H1 (cell line): Measurements from ENCODE around the gene MFRP. TPM values are rescaled to one million over a fixed set of nuclear protein-coding genes. Genes with fewer than 3 reads are reported as not detected.

Source experiments
- ASH2L ChIP-seq: fragments of 200-600, 300-600 bp; sonication (generic); IDR thresholded peaks from one replicate; pipeline ENCODE4 v1.7.1; 2017; ENCODE audit warnings: low read length
- ATF2 ChIP-seq: IDR thresholded peaks from 2 replicates; pipeline ENCODE4 v1.6.1; 2012; ENCODE audit warnings: low read length, inconsistent platforms
- ATF3 ChIP-seq: IDR thresholded peaks from 2 replicates; pipeline ENCODE4 v1.6.1; 2011; ENCODE audit warnings: low read depth, mild to moderate bottlenecking, low read length; ENCODE audit not compliant: insufficient read depth
- CHD1 ChIP-seq: IDR thresholded peaks from 2 replicates; pipeline ENCODE4 v1.6.1; 2012; ENCODE audit warnings: low read depth, low read length, improper control_type of control experiment
- CREB1 ChIP-seq: IDR thresholded peaks from 2 replicates; pipeline ENCODE4 v1.6.1; 2012; ENCODE audit warnings: inconsistent platforms
- EP300 ChIP-seq, 2 experiments: IDR thresholded peaks; 1 replicate in 1 of 2; 2 replicates in 1 of 2; pipeline ENCODE4 v1.6.1; 2011 to 2012; ENCODE audit warnings: low read depth in 2 of 2, low read length in 2 of 2, mild to moderate bottlenecking in 2 of 2, borderline replicate concordance in 1 of 2, inconsistent platforms in 1 of 2, moderate library complexity in 1 of 2
- GABPA ChIP-seq: IDR thresholded peaks from 2 replicates; pipeline ENCODE4 v1.6.1; 2011; ENCODE audit warnings: mild to moderate bottlenecking, low read length, moderate library complexity, borderline replicate concordance; ENCODE audit not compliant: insufficient read depth
- HDAC2 ChIP-seq, 2 experiments: fragments of 300-600 bp in 1 of 2; sonication (generic) in 1 of 2; IDR thresholded peaks; 2 replicates each; pipeline ENCODE4 v1.6.1; 2011 to 2012; ENCODE audit warnings: low read depth in 2 of 2, low read length in 2 of 2, mild to moderate bottlenecking in 2 of 2, moderate library complexity in 2 of 2, borderline replicate concordance in 1 of 2, inconsistent platforms in 1 of 2
- MAFK ChIP-seq: IDR thresholded peaks from 2 replicates; pipeline ENCODE4 v1.6.1; 2012; ENCODE audit warnings: low read depth, mild to moderate bottlenecking, improper control_type of control experiment, low read length
- MAX ChIP-seq: IDR thresholded peaks from 2 replicates; pipeline ENCODE4 v1.6.1; 2012; ENCODE audit warnings: inconsistent platforms
- PHF8 ChIP-seq: fragments of 200-600 bp; sonication (generic); conservative IDR thresholded peaks from 2 replicates; pipeline ENCODE4 v1.7.1; 2012; ENCODE audit warnings: low read depth, mild to moderate bottlenecking, inconsistent platforms, low read length, moderate library complexity
- POLR2A ChIP-seq, 2 experiments: IDR thresholded peaks; 1 replicate in 1 of 2; 2 replicates in 1 of 2; pipeline ENCODE4 v1.6.1; 2011; ENCODE audit warnings: low read depth in 2 of 2, low read length in 2 of 2, mild to moderate bottlenecking in 2 of 2; ENCODE audit errors: control extremely low read depth in 1 of 2
- RXRA ChIP-seq: IDR thresholded peaks from 2 replicates; pipeline ENCODE4 v1.6.1; 2011; ENCODE audit warnings: low read depth, mild to moderate bottlenecking, low read length, moderate library complexity; ENCODE audit not compliant: insufficient read depth
- SP4 ChIP-seq: IDR thresholded peaks from 2 replicates; pipeline ENCODE4 v1.6.1; 2012; ENCODE audit warnings: low read length, inconsistent platforms
- TBP ChIP-seq: IDR thresholded peaks from 2 replicates; pipeline ENCODE4 v1.6.1; 2011; ENCODE audit warnings: low read depth, low read length, improper control_type of control experiment
- TCF12 ChIP-seq: IDR thresholded peaks from 2 replicates; pipeline ENCODE4 v1.6.1; 2011; ENCODE audit warnings: low read depth, mild to moderate bottlenecking, low read length
- USF2 ChIP-seq: IDR thresholded peaks from 2 replicates; pipeline ENCODE4 v1.6.1; 2011; ENCODE audit warnings: low read length, improper control_type of control experiment
- YY1 ChIP-seq: IDR thresholded peaks from 2 replicates; pipeline ENCODE4 v1.6.1; 2011; ENCODE audit warnings: low read depth, mild to moderate bottlenecking, low read length
- ZNF274 ChIP-seq: IDR thresholded peaks from 2 replicates; pipeline ENCODE4 v1.7.0; 2012; ENCODE audit warnings: low read length, borderline replicate concordance; ENCODE audit errors: extremely low read depth
- polyA plus RNA-seq, 7 experiments: library from polyadenylated mRNA; depleted of rRNA in 3 of 7; stranded (reverse) in 5 of 7; unstranded in 2 of 7; fragments of >200 nt in 5 of 7; fragments of 200-250 nt in 2 of 7; gene quantifications; 1 replicate in 5 of 7; 2 replicates in 1 of 7; 4 replicates in 1 of 7; pipeline versions ENCODE4 v1.2.1 to v1.2.3, GENCODE V29; 2011 to 2013; ENCODE audit warnings: missing spikeins in 2 of 7, mixed read lengths in 2 of 7
- total RNA-seq: library from RNA; stranded (reverse); fragmentation: NEBNext Ultra II Directional; extraction: Animal tissue kit (Norgen Biotek cat#: 25700); gene quantifications from 2 replicates; pipeline ENCODE4 v1.2.1, GENCODE V29; 2021

Gene MFRP
- total and polyA plus RNA-seq, 2 of the 8 experiments (the other 6 are each of a cell fraction or from before 2014, with no cell fraction given): 0.02 TPM; not detected in 1

GRCh38 chr11:119337581-119338317, 8.8 kb downstream of the MFRP start (continued):
- no peak for TF ChIP-seq ATF2
- TF ChIP-seq SP4: peak; percentile 54; the same call in 1 of the 2 replicates
- TF ChIP-seq TCF12: no peak
- TF ChIP-seq YY1: no peak
- no peak for TF ChIP-seq MAFK
- no peak for TF ChIP-seq PHF8
- no peak for TF ChIP-seq GABPA
- TF ChIP-seq CHD1: no peak
- TF ChIP-seq POLR2A (IDR thresholded peaks at IDR 0.05; ENCODE audit: control extremely low read depth in 1 of 2, low read depth in 2 of 2, low read length in 2 of 2): peak in 1 of 2 experiments; percentile 69; a peak in 2 of 3 replicates
- TF ChIP-seq EP300 (IDR thresholded peaks at IDR 0.05; ENCODE audit: borderline replicate concordance in 1 of 2, low read depth in 2 of 2, low read length in 2 of 2): no peak
- no peak for TF ChIP-seq HDAC2 (IDR thresholded peaks at IDR 0.05; ENCODE audit: borderline replicate concordance in 1 of 2, low read depth in 2 of 2, low read length in 2 of 2)
- no peak for TF ChIP-seq ZNF274
- TF ChIP-seq USF2: peak; percentile 83
- no peak for TF ChIP-seq RXRA
- no peak for TF ChIP-seq CREB1
- TF ChIP-seq ATF3: 0 out of 2 replicates have a peak, but pooled peaks have one; percentile 20
- TF ChIP-seq ASH2L: peak; percentile 74
- TF ChIP-seq MAX: no peak
- TF ChIP-seq TBP: 0 out of 2 replicates have a peak, but pooled peaks have one; percentile 24
